Measurements from ENCODE around the gene TMC2. TPM values are rescaled to one million over a fixed set of nuclear protein-coding genes. Genes with fewer than 3 reads are reported as not detected.
A peak's percentile ranks its signal among the peaks of the same experiment; 100 is the strongest.

Gene TMC2
- total RNA-seq, 1 donor: not detected

GRCh38 chr20:2578475-2579192, 42.3 kb downstream of the TMC2 start:
- no peak for DNase-seq (ENCODE audit: low read depth)
- TF ChIP-seq CTCF (IDR thresholded peaks at IDR 0.05; ENCODE audit: insufficient read depth, low read length): no peak
- H3K4me3 ChIP-seq (ENCODE audit: low read depth, low read length): no peak overlapping the region

- no peak overlapping the region for H3K4me3 ChIP-seq (ENCODE audit: low read depth, low read length)
- no peak for TF ChIP-seq CTCF (IDR thresholded peaks at IDR 0.05; ENCODE audit: insufficient read depth, low read length)
- DNase-seq (ENCODE audit: low read depth): peak; percentile 47
These were observed 49.4 kb downstream of the TMC2 start for GRCh38 chr20:2585811-2586210.

GRCh38 chr20:2593756-2594155, 57.4 kb downstream of the TMC2 start:
- no peak for DNase-seq (ENCODE audit: low read depth)
- no peak for TF ChIP-seq CTCF (IDR thresholded peaks at IDR 0.05; ENCODE audit: insufficient read depth, low read length)
- no peak overlapping the region for H3K4me3 ChIP-seq (ENCODE audit: low read depth, low read length)

- no peak for DNase-seq (ENCODE audit: low read depth)
- H3K4me3 ChIP-seq (ENCODE audit: low read depth, low read length): no peak overlapping the region
- TF ChIP-seq CTCF (IDR thresholded peaks at IDR 0.05; ENCODE audit: insufficient read depth, low read length): no peak
These were observed 58.7 kb downstream of the TMC2 start for GRCh38 chr20:2595076-2595475.

GRCh38 chr20:2596673-2597279, 60.4 kb downstream of the TMC2 start:
- TF ChIP-seq CTCF (IDR thresholded peaks at IDR 0.05; ENCODE audit: insufficient read depth, low read length): no peak
- no peak overlapping the region for H3K4me3 ChIP-seq (ENCODE audit: low read depth, low read length)
- no peak for DNase-seq (ENCODE audit: low read depth)

GRCh38 chr20:2599288-2600006, 63.1 kb downstream of the TMC2 start:
- H3K4me3 ChIP-seq (ENCODE audit: low read depth, low read length): no peak overlapping the region
- no peak for TF ChIP-seq CTCF (IDR thresholded peaks at IDR 0.05; ENCODE audit: insufficient read depth, low read length)
- no peak for DNase-seq (ENCODE audit: low read depth)

Data from fibroblast of the aortic adventitia (primary cell).